GM12878 (cell line): ENCODE data around the gene CBLN3. TPM values are rescaled to one million over a fixed set of nuclear protein-coding genes. Genes with fewer than 3 reads are reported as not detected.

Experiments
- ATAC-seq: fragments of 200-7000 bp; cut with Tn5 transposase; 3 replicates; pipeline ENCODE4 v1.9.1; 2020; ENCODE audit warnings: mild to moderate bottlenecking, moderate library complexity
- BruUV-seq: library from RNA; stranded (reverse); fragments of 400-500 nt; replicated peaks from 2 replicates; lab custom pipeline; 2021; lab: Mats Ljungman, UMichigan
- CTCF ChIA-PET: fragments of 300-600 bp; sonication (Branson Sonifier 250); formaldehyde crosslinking; extraction: SDS; loops from one replicate; lab custom pipeline; 2021; ENCODE audit warnings: inconsistent platforms; lab: Yijun Ruan, JAX
- POLR2A ChIA-PET: fragments of 350-600 bp; formaldehyde crosslinking; extraction: SDS; loops from one replicate; lab custom pipeline; 2021; ENCODE audit warnings: inconsistent platforms; lab: Charles Lee
- RAD21 ChIA-PET: fragments of 300-600 bp; sonication (Branson Sonifier 250); formaldehyde crosslinking; loops from one replicate; lab custom pipeline; 2023; ENCODE audit warnings: antibody characterized with exemption; ENCODE audit not compliant: unreplicated experiment; lab: Charles Lee
- SMC1A ChIA-PET: fragments of 300-600 bp; sonication (Branson Sonifier 250); formaldehyde crosslinking; loops from one replicate; lab custom pipeline; 2023; ENCODE audit not compliant: unreplicated experiment, uncharacterized antibody; lab: Charles Lee
- DNase-seq: peaks from one replicate; pipeline ENCODE4 v3.0.0-alpha.2; 2011; ENCODE audit warnings: low read depth, low spot score
- FAIRE-seq: peaks from 3 replicates; lab custom pipeline; 2011; peaks lifted over from hg19 to GRCh38; lab: Jason Lieb, UNC
- H2AFZ ChIP-seq: 2 replicates; pipeline ENCODE4 v1.6.0; 2011; ENCODE audit warnings: low read depth, low read length, control low read depth; ENCODE audit not compliant: control insufficient read depth
- H3K27ac ChIP-seq: 2 replicates; pipeline ENCODE4 v1.5.1; 2011; ENCODE audit warnings: control low read depth; ENCODE audit not compliant: control insufficient read depth, insufficient read depth
- H3K27me3 ChIP-seq, 2 experiments: replicated peaks in 1 of 2; 2 replicates each; pipeline versions ENCODE4 v1.6.0 to v1.6.1; 2011; ENCODE audit warnings: low read length in 1 of 2; ENCODE audit not compliant: control insufficient read depth in 2 of 2, insufficient read depth in 2 of 2
- H3K36me3 ChIP-seq, 2 experiments: 2 replicates each; pipeline ENCODE4 v1.5.1; 2011; ENCODE audit warnings: low read length in 1 of 2; ENCODE audit not compliant: control insufficient read depth in 2 of 2, insufficient read depth in 2 of 2
- H3K4me1 ChIP-seq: 2 replicates; pipeline ENCODE4 v1.6.1; 2011; ENCODE audit warnings: mild to moderate bottlenecking, low read length, moderate library complexity, mixed read lengths; ENCODE audit not compliant: control insufficient read depth, insufficient read depth
- H3K4me2 ChIP-seq: 2 replicates; pipeline ENCODE4 v1.6.0; 2011; ENCODE audit warnings: control low read depth; ENCODE audit not compliant: control insufficient read depth, insufficient read depth
- H3K4me3 ChIP-seq: fragments of 200-600 bp; sonication (generic); 2 replicates; pipeline ENCODE4 v1.5.1; 2016
- H3K79me2 ChIP-seq: 2 replicates; pipeline ENCODE4 v1.6.0; 2011; ENCODE audit warnings: low read length; ENCODE audit not compliant: control insufficient read depth, insufficient read depth
- H3K9ac ChIP-seq: 2 replicates; pipeline ENCODE4 v1.8.0; 2011; ENCODE audit warnings: low read length, control low read depth, mixed read lengths; ENCODE audit not compliant: control insufficient read depth, insufficient read depth
- H3K9me3 ChIP-seq: replicated peaks from 3 replicates; pipeline ENCODE4 v1.5.1; 2011; ENCODE audit warnings: mild to moderate bottlenecking, low read length; ENCODE audit not compliant: control insufficient read depth, insufficient read depth
- H4K20me1 ChIP-seq: 2 replicates; pipeline ENCODE4 v1.6.0; 2011; ENCODE audit not compliant: control insufficient read depth, insufficient read depth
- ATF3 ChIP-seq: IDR thresholded peaks from 2 replicates; pipeline ENCODE4 v1.6.1; 2011; ENCODE audit warnings: low read depth, mild to moderate bottlenecking, low read length, moderate library complexity, borderline replicate concordance; ENCODE audit errors: extremely low read depth
- BCL3 ChIP-seq: IDR thresholded peaks from 2 replicates; pipeline ENCODE4 v1.6.1; 2011; ENCODE audit warnings: borderline replicate concordance, low read depth, mild to moderate bottlenecking, moderate library complexity, low read length; ENCODE audit not compliant: insufficient read depth, poor library complexity, severe bottlenecking
- E4F1 ChIP-seq: fragments of 450-650 bp; IDR thresholded peaks from 2 replicates; pipeline ENCODE4 v1.6.1; 2018; ENCODE audit warnings: borderline replicate concordance, mild to moderate bottlenecking; ENCODE audit not compliant: partially characterized antibody
- HCFC1 ChIP-seq: fragments of 150-350 bp; IDR thresholded peaks from 2 replicates; pipeline ENCODE4 v1.6.1; 2014; ENCODE audit warnings: low read length
- IRF3 ChIP-seq: fragments of 450-650 bp; IDR thresholded peaks from 2 replicates; pipeline ENCODE4 v1.6.1; 2014; ENCODE audit warnings: mild to moderate bottlenecking
- MEF2B ChIP-seq: fragments of 450-650 bp; IDR thresholded peaks from 2 replicates; pipeline ENCODE4 v1.6.1; 2018; ENCODE audit warnings: mild to moderate bottlenecking, moderate library complexity; ENCODE audit not compliant: partially characterized antibody, poor library complexity, severe bottlenecking
- SKIL ChIP-seq: fragments of 450-650 bp; IDR thresholded peaks from 2 replicates; pipeline ENCODE4 v1.6.1; 2017; ENCODE audit warnings: mild to moderate bottlenecking, low read depth, inconsistent platforms; ENCODE audit not compliant: poor library complexity, severe bottlenecking
- STAT1 ChIP-seq: fragments of 450-650 bp; conservative IDR thresholded peaks from 2 replicates; pipeline ENCODE4 v1.6.1; 2014; ENCODE audit warnings: antibody characterized with exemption, mild to moderate bottlenecking
- ZNF217 ChIP-seq: fragments of 450-650 bp; IDR thresholded peaks from 2 replicates; pipeline ENCODE4 v1.6.1; 2017; ENCODE audit warnings: antibody characterized with exemption, mild to moderate bottlenecking
- ZZZ3 ChIP-seq: IDR thresholded peaks from 2 replicates; pipeline ENCODE4 v1.6.1; 2011; ENCODE audit warnings: low read depth; ENCODE audit not compliant: control insufficient read depth, insufficient read length
- WGBS: methylation state at CpG from one replicate; pipeline ENCODE4 v1.1.6; 2016; ENCODE audit warnings: low lambda C conversion rate; ENCODE audit not compliant: insufficient replicate concordance, insufficient coverage; ENCODE audit errors: missing lambda C conversion rate; 5-methylcytosine and 5-hydroxymethylcytosine counted together
- in situ Hi-C: fragments of 300-500 bp; cut with MboI; formaldehyde crosslinking; loops from 9 replicates; pipeline ENCODE4 v1.14.3; 2018; ENCODE audit warnings: mixed read lengths
- intact Hi-C: fragments of 100-400 bp; cut with micrococcal nuclease; formaldehyde crosslinking; loops from one replicate; pipeline ENCODE4 v1.14.2; 2022; ENCODE audit not compliant: unreplicated experiment
- polyA plus RNA-seq, 11 experiments: library from polyadenylated mRNA; depleted of rRNA in 4 of 11; unstranded in 6 of 11; stranded (reverse) in 5 of 11; fragments of >200 nt; fragmentation: Nextera tagmentation in 4 of 11; fragmentation: Illumina TruSeq in 1 of 11; extraction: Ambion mirVana in 4 of 11; extraction: Trizol in 1 of 11; gene quantifications; 1 replicate in 1 of 11; 2 replicates in 10 of 11; pipeline versions ENCODE4 v1.2.1 to v1.2.3, GENCODE V29; 2011 to 2016; ENCODE audit warnings: inconsistent platforms in 2 of 11, missing spikeins in 2 of 11, low read depth in 1 of 11
- total RNA-seq, 4 experiments: library from RNA; depleted of rRNA in 3 of 4; stranded (reverse); fragments of >200 nt in 3 of 4; fragmentation: Illumina TruSeq in 1 of 4; extraction: Trizol in 1 of 4; gene quantifications; 2 replicates each; pipeline versions ENCODE4 v1.2.1 to v1.2.3, GENCODE V29; 2013 to 2021

Gene CBLN3
- total and polyA plus RNA-seq, 10 of the 15 experiments (the other 5 are each of a cell fraction or from before 2014, with no cell fraction given) = 0.16 to 4.9 (median 1.3) TPM

GRCh38 chr14:24377126-24377525 lies 52.3 kb downstream of the CBLN3 start:
- H3K4me1 ChIP-seq = no peaks in the 10 kb centered on the region
- intact Hi-C loops (no loop called here), in situ Hi-C loops (no loop called here)
- BruUV-seq = no TSS peak
- no peaks in the 10 kb centered on the region for H4K20me1 ChIP-seq
- CTCF ChIA-PET = interaction anchor here (0.8 to 2.8 kb wide), 3 partner anchors 29 to 55 kb away, joined by 3 to 8 read pairs (median 3); no protein-coding TSS in a partner anchor
- 32% methylated on average over 7 of the region's 7 CpGs for WGBS
- POLR2A ChIA-PET = interaction anchor here (1.1 kb wide), 1 partner anchor 11 kb away, joined by 3 read pairs; no protein-coding TSS in a partner anchor
- no peaks in the 10 kb centered on the region for H3K27me3 ChIP-seq
- no peaks in the 10 kb centered on the region for H3K79me2 ChIP-seq
- H2AFZ ChIP-seq = no peak overlapping the region
- RAD21 ChIA-PET = no interaction called here
- FAIRE-seq (no peak), ATAC-seq (no peak), DNase-seq (no peak)
- no peaks in the 10 kb centered on the region for H3K9me3 ChIP-seq
- TF ChIP-seq STAT1 (no peak), ZZZ3 (no peak), SKIL (no peak), HCFC1 (no peak), BCL3 (no peak), IRF3 (no peak), MEF2B (no peak), ZNF217 (no peak), E4F1 (no peak), ATF3 (no peak)
- H3K4me3 ChIP-seq = no peak overlapping the region
- H3K9ac ChIP-seq = no peak overlapping the region
- SMC1A ChIA-PET = no interaction called here
- H3K27ac ChIP-seq = no peak overlapping the region
- no peak overlapping the region for H3K4me2 ChIP-seq
- no peaks in the 10 kb centered on the region for H3K36me3 ChIP-seq
